ENCODE results near the gene NFX1.
"Not testable (repeated sequence)": the region's sequence is repeated elsewhere in the genome, so short reads cannot be mapped to it uniquely, and the experiment has no call there.

Gene NFX1

GRCh38 chr9:33388110-33388994 lies 98.0 kb downstream of the NFX1 start:
- Histone ChIP-seq H3K9ac (ENCODE audit: insufficient read length) (no peak overlapping the region), H3K9me3 (ENCODE audit: low read depth, low read length) (no peaks in the 10 kb centered on the region), H3K36me3 (ENCODE audit: insufficient read depth, low read length) (no peaks in the 10 kb centered on the region), H3K4me3 (no peak overlapping the region), H3K27ac (no peak overlapping the region)
- DNase-seq (ENCODE audit: low read depth, low spot score), result no peak
- TF ChIP-seq FOXP2 (optimal IDR thresholded peaks at IDR 0.05; ENCODE audit: control extremely low read depth, extremely low read length, insufficient read depth) (no peak), EZH2 (IDR thresholded peaks at IDR 0.05) (no peak), POLR2AphosphoS5 (IDR thresholded peaks at IDR 0.05; ENCODE audit: borderline replicate concordance, low read depth, low read length) (no peak)

- not testable (repeated sequence) for H3K4me3 ChIP-seq; H3K9me3 ChIP-seq (ENCODE audit: low read depth, low read length); DNase-seq (ENCODE audit: low read depth, low spot score); H3K9ac ChIP-seq (ENCODE audit: insufficient read length); H3K27ac ChIP-seq; H3K36me3 ChIP-seq (ENCODE audit: insufficient read depth, low read length)
These were observed 100.9 kb downstream of the NFX1 start for GRCh38 chr9:33391111-33391771.

DNA sequence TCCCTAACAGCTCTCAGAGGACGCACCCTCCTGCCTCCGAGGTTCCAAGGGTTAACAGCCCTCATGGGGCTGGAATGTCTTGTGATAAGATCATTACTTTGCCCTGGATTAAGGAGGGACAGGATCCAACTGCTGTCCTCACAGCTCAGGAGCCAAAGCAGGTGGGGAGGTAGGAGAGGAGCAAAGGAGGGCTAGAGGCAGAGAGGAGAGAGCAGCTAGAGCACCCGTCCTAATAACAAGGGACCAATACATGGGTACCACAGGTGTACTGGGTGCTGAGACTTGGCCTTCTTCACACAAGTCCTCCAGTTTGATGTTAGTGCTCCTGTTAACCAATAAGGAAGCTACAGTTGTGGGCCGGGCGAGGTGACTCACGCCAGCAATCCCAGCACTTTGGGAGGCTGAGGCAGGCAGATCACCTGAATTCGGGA lies 102.3 kb downstream of the NFX1 start:
- H3K4me3 ChIP-seq; H3K36me3 ChIP-seq (ENCODE audit: insufficient read depth, low read length); DNase-seq (ENCODE audit: low read depth, low spot score); H3K9me3 ChIP-seq (ENCODE audit: low read depth, low read length); H3K9ac ChIP-seq (ENCODE audit: insufficient read length); H3K27ac ChIP-seq: not testable (repeated sequence)

- H3K27ac ChIP-seq, result no peak overlapping the region
- no peaks in the 10 kb centered on the region for H3K36me3 ChIP-seq (ENCODE audit: insufficient read depth, low read length)
- no peak overlapping the region for H3K9ac ChIP-seq (ENCODE audit: insufficient read length)
- H3K9me3 ChIP-seq (ENCODE audit: low read depth, low read length), result no peaks in the 10 kb centered on the region
- H3K4me3 ChIP-seq, result no peak overlapping the region
- TF ChIP-seq FOXP2 (optimal IDR thresholded peaks at IDR 0.05; ENCODE audit: control extremely low read depth, extremely low read length, insufficient read depth) (no peak), POLR2AphosphoS5 (IDR thresholded peaks at IDR 0.05; ENCODE audit: borderline replicate concordance, low read depth, low read length) (no peak), EZH2 (IDR thresholded peaks at IDR 0.05) (no peak)
- DNase-seq (ENCODE audit: low read depth, low spot score), result no peak
These were observed 103.3 kb downstream of the NFX1 start for GRCh38 chr9:33393581-33393980.

GRCh38 chr9:33393986-33394385 lies 103.7 kb downstream of the NFX1 start:
- H3K4me3 ChIP-seq; H3K9me3 ChIP-seq (ENCODE audit: low read depth, low read length); H3K9ac ChIP-seq (ENCODE audit: insufficient read length); DNase-seq (ENCODE audit: low read depth, low spot score); H3K27ac ChIP-seq; H3K36me3 ChIP-seq (ENCODE audit: insufficient read depth, low read length): not testable (repeated sequence)

GRCh38 chr9:33395159-33395879 lies 105.0 kb downstream of the NFX1 start:
- not testable (repeated sequence) for H3K36me3 ChIP-seq (ENCODE audit: insufficient read depth, low read length); H3K27ac ChIP-seq; DNase-seq (ENCODE audit: low read depth, low spot score)

DNA sequence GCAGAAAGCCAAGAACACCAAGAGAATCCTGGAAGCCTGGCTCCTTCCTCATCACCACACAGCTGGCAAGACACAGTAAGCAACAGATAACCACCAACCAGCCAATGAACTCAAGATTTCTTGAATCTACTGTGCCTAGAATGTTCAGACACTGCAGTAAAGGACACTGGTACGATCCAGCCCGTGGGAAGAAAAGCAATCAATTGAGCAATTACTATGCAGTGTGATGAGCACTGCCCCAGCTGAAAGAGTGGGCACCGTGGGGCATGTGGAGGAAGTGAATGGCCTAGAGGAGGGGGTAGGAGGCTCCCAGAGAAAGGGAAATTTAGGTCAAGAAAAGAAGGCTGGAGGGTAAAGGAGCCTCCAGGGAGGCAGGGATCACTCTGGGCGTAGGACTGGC lies 107.5 kb downstream of the NFX1 start:
- not testable (repeated sequence) for H3K9me3 ChIP-seq (ENCODE audit: low read depth, low read length)

More at GRCh38 chr9:33395159-33395879, 105.0 kb downstream of the NFX1 start:
- not testable (repeated sequence) for H3K9ac ChIP-seq (ENCODE audit: insufficient read length); H3K4me3 ChIP-seq; H3K9me3 ChIP-seq (ENCODE audit: low read depth, low read length)

DNA sequence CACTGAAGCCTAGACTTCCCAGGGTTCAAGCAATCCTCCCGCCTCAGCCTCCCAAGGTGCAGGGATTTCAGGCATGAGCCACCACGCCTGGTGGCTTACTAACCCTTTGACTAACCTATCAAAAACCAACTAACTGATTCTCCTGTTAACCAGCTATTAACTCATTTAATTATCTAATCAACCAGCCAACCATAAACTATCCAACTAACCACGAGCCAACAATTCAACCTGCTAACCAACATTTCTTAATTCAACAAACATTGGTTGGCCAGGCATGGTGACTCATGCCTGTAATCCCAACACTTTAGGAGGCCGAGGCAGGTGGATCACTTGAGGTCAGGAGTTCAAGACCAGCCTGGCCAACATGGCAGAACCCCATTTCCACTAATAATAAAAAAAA lies 108.7 kb downstream of the NFX1 start:
- not testable (repeated sequence) for H3K4me3 ChIP-seq; DNase-seq (ENCODE audit: low read depth, low spot score); H3K9me3 ChIP-seq (ENCODE audit: low read depth, low read length); H3K27ac ChIP-seq; H3K36me3 ChIP-seq (ENCODE audit: insufficient read depth, low read length); H3K9ac ChIP-seq (ENCODE audit: insufficient read length)

More for the DNA sequence above, 107.5 kb downstream of the NFX1 start:
- not testable (repeated sequence) for H3K4me3 ChIP-seq; H3K36me3 ChIP-seq (ENCODE audit: insufficient read depth, low read length); H3K9ac ChIP-seq (ENCODE audit: insufficient read length); H3K27ac ChIP-seq; DNase-seq (ENCODE audit: low read depth, low spot score)

GRCh38 chr9:33401809-33402208 lies 111.5 kb downstream of the NFX1 start:
- not testable (repeated sequence) for H3K27ac ChIP-seq; DNase-seq (ENCODE audit: low read depth, low spot score); H3K36me3 ChIP-seq (ENCODE audit: insufficient read depth, low read length); H3K9me3 ChIP-seq (ENCODE audit: low read depth, low read length); H3K9ac ChIP-seq (ENCODE audit: insufficient read length); H3K4me3 ChIP-seq

DNA sequence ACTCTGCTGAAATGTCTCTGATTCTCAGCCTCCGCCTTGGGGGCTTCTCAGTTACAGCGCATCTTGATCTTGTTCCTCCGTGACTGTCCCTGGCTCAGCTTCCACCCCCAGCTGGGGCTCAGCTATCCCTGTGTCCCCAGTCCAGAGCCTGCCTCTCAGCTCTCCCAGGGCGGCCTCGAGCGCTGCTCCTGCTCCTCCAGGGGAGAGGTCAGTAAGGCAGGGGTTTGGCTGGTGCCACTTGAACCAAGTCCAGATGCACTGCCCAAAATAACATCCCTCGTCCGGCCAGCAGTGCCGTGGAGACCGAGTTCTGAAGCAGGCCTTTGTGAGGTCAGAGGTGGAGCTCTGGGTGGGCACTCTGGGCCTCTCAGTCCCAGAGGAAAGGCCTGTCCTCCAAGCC lies 112.1 kb downstream of the NFX1 start, which contains the start of gene AQP7:
AQP7 (minus strand) TSS at position 198 of the 400 bp plus-strand sequence. CDS start 1,306 bp downstream, outside the sequence.
- not testable (repeated sequence) for H3K9ac ChIP-seq (ENCODE audit: insufficient read length); DNase-seq (ENCODE audit: low read depth, low spot score); H3K36me3 ChIP-seq (ENCODE audit: insufficient read depth, low read length); H3K4me3 ChIP-seq; H3K27ac ChIP-seq; H3K9me3 ChIP-seq (ENCODE audit: low read depth, low read length)
